Left renal cortex interstitium (tissue), 4 donors: ENCODE data around the gene PRKACG. TPM values are rescaled to one million over a fixed set of nuclear protein-coding genes. Genes with fewer than 3 reads are reported as not detected.

Source experiments
- polyA plus RNA-seq, 4 donors: library from polyadenylated mRNA; unstranded; fragments of 120-200 nt; gene quantifications; one replicate each; pipeline ENCODE4 v1.2.1, GENCODE V29; 2013; ENCODE audit not compliant: insufficient read length in 4 of 4

Gene PRKACG
- polyA plus RNA-seq, 4 donors, result not detected

Other genes with a start within 250 kb of the PRKACG start
- 10 to 100 TPM; 16.9 to 20.2 (median 19.7) TPM for gene FXN, start 21.6 kb upstream of the PRKACG start, polyA plus RNA-seq
- 100 to 1,000 TPM in 2 of 4 donors, 10 to 100 TPM in 2; 82.8 to 108 (median 99.3) TPM for gene TJP2, start 160.2 kb upstream of the PRKACG start, polyA plus RNA-seq